ENCODE results near the gene TNNI3K. TPM values are rescaled to one million over a fixed set of nuclear protein-coding genes. Genes with fewer than 3 reads are reported as not detected.

TNNI3K gene
- total and polyA plus RNA-seq, 9 of the 15 experiments (the other 6 are each of a cell fraction or from before 2014, with no cell fraction given), result 0.21 to 0.53 (median 0.32) TPM; not detected in 5

DNA sequence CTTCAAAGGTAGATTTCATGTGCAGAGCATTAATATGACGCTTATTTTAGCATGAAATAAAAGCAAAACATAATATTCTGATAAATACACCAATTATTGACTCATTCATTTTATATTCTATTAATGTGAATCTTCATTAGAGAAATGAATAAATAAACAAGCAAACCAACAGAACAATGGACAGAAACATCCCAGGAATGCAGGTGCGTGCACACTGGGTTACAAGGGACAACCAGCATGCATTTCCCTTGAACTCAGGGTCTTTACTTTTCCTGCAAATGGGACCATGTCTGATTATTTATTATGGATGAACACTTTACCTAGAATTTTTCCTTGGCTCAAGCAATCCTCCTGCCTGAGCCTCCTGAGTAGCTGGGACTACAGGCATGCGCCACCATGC is 263.7 kb downstream of the TNNI3K start (continued):
- TF ChIP-seq BHLHE40 (IDR thresholded peaks at IDR 0.05; ENCODE audit: low read length), result no peak
- TF ChIP-seq ZNF77 (CRISPR knock-in tag; IDR thresholded peaks at IDR 0.05), result no peak
- TF ChIP-seq, protein P1, sequence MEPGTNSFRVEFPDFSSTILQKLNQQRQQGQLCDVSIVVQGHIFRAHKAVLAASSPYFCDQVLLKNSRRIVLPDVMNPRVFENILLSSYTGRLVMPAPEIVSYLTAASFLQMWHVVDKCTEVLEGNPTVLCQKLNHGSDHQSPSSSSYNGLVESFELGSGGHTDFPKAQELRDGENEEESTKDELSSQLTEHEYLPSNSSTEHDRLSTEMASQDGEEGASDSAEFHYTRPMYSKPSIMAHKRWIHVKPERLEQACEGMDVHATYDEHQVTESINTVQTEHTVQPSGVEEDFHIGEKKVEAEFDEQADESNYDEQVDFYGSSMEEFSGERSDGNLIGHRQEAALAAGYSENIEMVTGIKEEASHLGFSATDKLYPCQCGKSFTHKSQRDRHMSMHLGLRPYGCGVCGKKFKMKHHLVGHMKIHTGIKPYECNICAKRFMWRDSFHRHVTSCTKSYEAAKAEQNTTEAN (CRISPR knock-in tag; IDR thresholded peaks at IDR 0.05), result no peak

GRCh38 chr1:74502432-74502831 is 267.2 kb downstream of the TNNI3K start:
- no peak for DNase-seq (ENCODE audit: extremely low read depth in 1 of 4, low spot score in 3 of 4)
- 0% methylated on average over 4 of the region's 4 CpGs for WGBS (ENCODE audit: insufficient coverage, low coverage, missing lambda C conversion rate)
- intact Hi-C loops (cut with micrococcal nuclease) (no loop called here), in situ Hi-C loops (cut with MboI) (no loop called here)
- no peak for ATAC-seq
- Histone ChIP-seq H4K20me1 (replicated peaks; ENCODE audit: control insufficient read depth, insufficient read depth, low read length) (no peaks in the 10 kb centered on the region), H3K9ac (ENCODE audit: insufficient read depth in 1 of 2, low read depth in 2 of 2, low read length in 2 of 2) (no peak overlapping the region), H3K27me3 (ENCODE audit: control insufficient read depth in 2 of 2, insufficient read depth in 2 of 2, low read length in 2 of 2) (no peaks in the 10 kb centered on the region), H3K36me3 (ENCODE audit: control insufficient read depth, insufficient read depth, low read length) (no peaks in the 10 kb centered on the region), H3K79me2 (ENCODE audit: control insufficient read depth, insufficient read depth, low read length) (no peaks in the 10 kb centered on the region), H3K4me2 (ENCODE audit: insufficient read depth, low read length) (no peak overlapping the region), H3K27ac (ENCODE audit: extremely low read depth, low read depth, low read length) (no peak overlapping the region), H2AFZ (ENCODE audit: low read depth, low read length) (no peak overlapping the region), H3K9me1 (ENCODE audit: control insufficient read depth, insufficient read depth, low read length) (no peaks in the 10 kb centered on the region), H3K9me3 (replicated peaks; ENCODE audit: control insufficient read depth, insufficient read depth, low read depth, low read length) (no peaks in the 10 kb centered on the region), H3K4me3 (no peak overlapping the region), H3K4me1 (replicated peaks in 1 of 2; ENCODE audit: control insufficient read depth in 2 of 2, insufficient read depth in 2 of 2, low read length in 2 of 2) (no peaks in the 10 kb centered on the region)
- CTCF ChIA-PET (ENCODE audit: low intra/inter-chr PET ratio), result no interaction called here
- BruUV-seq (replicated peaks), result no TSS peak
- FAIRE-seq, result no peak
- TF ChIP-seq REST (IDR thresholded peaks at IDR 0.05; ENCODE audit: borderline replicate concordance) (peak; percentile 81), REST (CRISPR knock-in tag; IDR thresholded peaks at IDR 0.05; ENCODE audit: low read depth) (peak; percentile 83), ZNF707 (CRISPR knock-in tag; conservative IDR thresholded peaks at IDR 0.05) (no peak), EHMT2 (IDR thresholded peaks at IDR 0.05) (peak; percentile 61; the same call in 1 of the 2 replicates)
- POLR2A ChIA-PET, result no interaction called here

Measured in K562 (cell line).